Measurements from ENCODE around the gene TMEM170A. TPM values are rescaled to one million over a fixed set of nuclear protein-coding genes. Genes with fewer than 3 reads are reported as not detected.

TMEM170A gene
- total and polyA plus RNA-seq, 10 of the 15 experiments (the other 5 are each of a cell fraction or from before 2014, with no cell fraction given), result 7.3 to 28.2 (median 20.9) TPM

DNA sequence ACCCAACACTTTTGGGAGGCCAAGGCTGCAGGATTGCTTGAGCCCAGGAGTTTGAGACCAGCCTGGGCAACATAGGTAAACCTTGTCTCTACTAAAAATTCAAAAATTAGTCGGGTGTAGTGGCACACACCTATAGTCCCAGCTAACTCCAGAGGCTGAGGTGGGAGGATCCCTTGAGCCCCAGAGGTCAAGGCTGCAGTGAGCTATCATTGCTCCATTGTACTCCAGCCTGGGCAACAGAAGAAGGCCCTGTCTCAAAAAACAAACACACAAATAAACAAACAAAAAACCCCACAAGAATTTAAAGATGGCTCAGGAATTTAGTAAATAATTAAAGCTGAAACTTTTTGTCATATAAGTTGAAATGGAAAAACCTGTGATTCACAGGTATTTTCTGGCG, 2.3 kb upstream of the TMEM170A start:
- SMC1A ChIA-PET (ENCODE audit: uncharacterized antibody, unreplicated experiment), result interaction anchor here (1.0 kb wide), 1 partner anchor 267 kb away, joined by 4 read pairs; no protein-coding TSS in a partner anchor
- Histone ChIP-seq H2AFZ (ENCODE audit: control insufficient read depth, low read depth, low read length) (no peak overlapping the region), H3K9me3 (replicated peaks; ENCODE audit: control insufficient read depth, insufficient read depth, low read length) (no peaks in the 10 kb centered on the region), H3K27me3 (replicated peaks in 1 of 2; ENCODE audit: control insufficient read depth in 2 of 2, insufficient read depth in 2 of 2, low read length in 1 of 2) (no peaks in the 10 kb centered on the region), H4K20me1 (ENCODE audit: control insufficient read depth, insufficient read depth) (no peaks in the 10 kb centered on the region), H3K9ac (ENCODE audit: control insufficient read depth, insufficient read depth, low read length) (no peak overlapping the region), H3K4me1 (ENCODE audit: control insufficient read depth, insufficient read depth, low read length) (peaks cover 6% of the 10 kb centered on the region), H3K79me2 (ENCODE audit: control insufficient read depth, insufficient read depth, low read length) (peaks cover 25% of the 10 kb centered on the region), H3K4me2 (ENCODE audit: control insufficient read depth, insufficient read depth) (no peak overlapping the region), H3K36me3 (ENCODE audit: control insufficient read depth in 2 of 2, insufficient read depth in 2 of 2, low read length in 1 of 2) (no peaks in the 10 kb centered on the region), H3K27ac (ENCODE audit: control insufficient read depth, insufficient read depth) (no peak overlapping the region), H3K4me3 (no peak overlapping the region)
- intact Hi-C loops (cut with micrococcal nuclease; ENCODE audit: unreplicated experiment) (no loop called here), in situ Hi-C loops (cut with MboI) (loop anchor here (10.0 to 25.0 kb wide), 2 partner anchors 158 to 1721 kb away; partner anchors contain the start of genes ADAT1, MON1B and SYCE1L)
- FAIRE-seq, result no peak
- 50% methylated on average over 2 of the region's 2 CpGs for WGBS (ENCODE audit: insufficient coverage, insufficient replicate concordance, low lambda C conversion rate, missing lambda C conversion rate)
- RAD21 ChIA-PET (ENCODE audit: unreplicated experiment), result no interaction called here
- no peak for ATAC-seq
- CTCF ChIA-PET, result interaction anchor here (0.7 to 2.9 kb wide), 6 partner anchors 41 to 224 kb away, joined by 3 to 23 read pairs (median 3); no protein-coding TSS in a partner anchor
- no peak for DNase-seq (ENCODE audit: low read depth, low spot score)
- BruUV-seq (replicated peaks), result no TSS peak
- POLR2A ChIA-PET, result interaction anchor here (0.6 to 0.7 kb wide), 3 partner anchors 20 to 376 kb away, joined by 3 to 9 read pairs (median 4); partner anchors contain the start of gene CFDP1
- TF ChIP-seq ZBTB11 (CRISPR knock-in tag; IDR thresholded peaks at IDR 0.05) (no peak), CHD1 (IDR thresholded peaks at IDR 0.05; ENCODE audit: low read depth, low read length) (no peak), KDM1A (IDR thresholded peaks at IDR 0.05; ENCODE audit: borderline replicate concordance) (no peak), RCOR1 (conservative IDR thresholded peaks at IDR 0.05; ENCODE audit: low read depth, low read length) (no peak), RB1 (IDR thresholded peaks at IDR 0.05; ENCODE audit: borderline replicate concordance) (no peak)
- TF ChIP-seq, protein P1, sequence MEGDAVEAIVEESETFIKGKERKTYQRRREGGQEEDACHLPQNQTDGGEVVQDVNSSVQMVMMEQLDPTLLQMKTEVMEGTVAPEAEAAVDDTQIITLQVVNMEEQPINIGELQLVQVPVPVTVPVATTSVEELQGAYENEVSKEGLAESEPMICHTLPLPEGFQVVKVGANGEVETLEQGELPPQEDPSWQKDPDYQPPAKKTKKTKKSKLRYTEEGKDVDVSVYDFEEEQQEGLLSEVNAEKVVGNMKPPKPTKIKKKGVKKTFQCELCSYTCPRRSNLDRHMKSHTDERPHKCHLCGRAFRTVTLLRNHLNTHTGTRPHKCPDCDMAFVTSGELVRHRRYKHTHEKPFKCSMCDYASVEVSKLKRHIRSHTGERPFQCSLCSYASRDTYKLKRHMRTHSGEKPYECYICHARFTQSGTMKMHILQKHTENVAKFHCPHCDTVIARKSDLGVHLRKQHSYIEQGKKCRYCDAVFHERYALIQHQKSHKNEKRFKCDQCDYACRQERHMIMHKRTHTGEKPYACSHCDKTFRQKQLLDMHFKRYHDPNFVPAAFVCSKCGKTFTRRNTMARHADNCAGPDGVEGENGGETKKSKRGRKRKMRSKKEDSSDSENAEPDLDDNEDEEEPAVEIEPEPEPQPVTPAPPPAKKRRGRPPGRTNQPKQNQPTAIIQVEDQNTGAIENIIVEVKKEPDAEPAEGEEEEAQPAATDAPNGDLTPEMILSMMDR (IDR thresholded peaks at IDR 0.05 in 2 of 3, conservative IDR thresholded peaks at IDR 0.05 in 1 of 3; ENCODE audit: control insufficient read depth in 2 of 3, extremely low read depth in 1 of 3, insufficient read depth in 1 of 3, low read depth in 3 of 3, low read length in 3 of 3), result no peak
- TF ChIP-seq, protein P2, sequence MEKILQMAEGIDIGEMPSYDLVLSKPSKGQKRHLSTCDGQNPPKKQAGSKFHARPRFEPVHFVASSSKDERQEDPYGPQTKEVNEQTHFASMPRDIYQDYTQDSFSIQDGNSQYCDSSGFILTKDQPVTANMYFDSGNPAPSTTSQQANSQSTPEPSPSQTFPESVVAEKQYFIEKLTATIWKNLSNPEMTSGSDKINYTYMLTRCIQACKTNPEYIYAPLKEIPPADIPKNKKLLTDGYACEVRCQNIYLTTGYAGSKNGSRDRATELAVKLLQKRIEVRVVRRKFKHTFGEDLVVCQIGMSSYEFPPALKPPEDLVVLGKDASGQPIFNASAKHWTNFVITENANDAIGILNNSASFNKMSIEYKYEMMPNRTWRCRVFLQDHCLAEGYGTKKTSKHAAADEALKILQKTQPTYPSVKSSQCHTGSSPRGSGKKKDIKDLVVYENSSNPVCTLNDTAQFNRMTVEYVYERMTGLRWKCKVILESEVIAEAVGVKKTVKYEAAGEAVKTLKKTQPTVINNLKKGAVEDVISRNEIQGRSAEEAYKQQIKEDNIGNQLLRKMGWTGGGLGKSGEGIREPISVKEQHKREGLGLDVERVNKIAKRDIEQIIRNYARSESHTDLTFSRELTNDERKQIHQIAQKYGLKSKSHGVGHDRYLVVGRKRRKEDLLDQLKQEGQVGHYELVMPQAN (conservative IDR thresholded peaks at IDR 0.05), result no peak
